Mesendoderm (in vitro differentiated cells): Measurements from ENCODE around the gene GRB10.

Experiments used
- DNase-seq: peaks from one replicate; pipeline ENCODE4 v3.0.0; 2013
- H2AK5ac ChIP-seq: 2 replicates; pipeline ENCODE4 v1.6.1; 2013; ENCODE audit warnings: low read length, inconsistent platforms
- H2BK120ac ChIP-seq: 2 replicates; pipeline ENCODE4 v1.6.1; 2013; ENCODE audit warnings: low read depth, mild to moderate bottlenecking, low read length, moderate library complexity, mixed read lengths
- H2BK15ac ChIP-seq: replicated peaks from 2 replicates; pipeline ENCODE4 v1.6.1; 2013; ENCODE audit warnings: low read depth, mild to moderate bottlenecking, moderate library complexity
- H2BK5ac ChIP-seq: 2 replicates; pipeline ENCODE4 v1.6.1; 2013; ENCODE audit warnings: low read length, inconsistent platforms
- H3K18ac ChIP-seq: 2 replicates; pipeline ENCODE4 v1.6.1; 2013; ENCODE audit warnings: mild to moderate bottlenecking, low read length, mixed read lengths
- H3K23ac ChIP-seq: one replicate; pipeline ENCODE4 v1.6.1; 2013; ENCODE audit warnings: low read length
- H3K27ac ChIP-seq: 2 replicates; pipeline ENCODE4 v1.5.1; 2013; ENCODE audit warnings: low read depth, mild to moderate bottlenecking, inconsistent platforms, low read length, moderate library complexity
- H3K27me3 ChIP-seq: 2 replicates; pipeline ENCODE4 v1.6.1; 2013; ENCODE audit warnings: low read length, control low read depth, mild to moderate bottlenecking, inconsistent platforms; ENCODE audit not compliant: insufficient read depth, poor library complexity
- H3K36me3 ChIP-seq: 2 replicates; pipeline ENCODE4 v1.6.1; 2013; ENCODE audit warnings: low read length, inconsistent platforms; ENCODE audit not compliant: control insufficient read depth, insufficient read depth
- H3K4ac ChIP-seq: one replicate; pipeline ENCODE4 v1.6.1; 2013; ENCODE audit warnings: low read depth, mild to moderate bottlenecking, low read length, moderate library complexity
- H3K4me1 ChIP-seq: 2 replicates; pipeline ENCODE4 v1.6.1; 2013; ENCODE audit warnings: low read depth, low read length, inconsistent platforms; ENCODE audit not compliant: control insufficient read depth
- H3K4me2 ChIP-seq: 2 replicates; pipeline ENCODE4 v1.6.1; 2013; ENCODE audit warnings: low read length
- H3K4me3 ChIP-seq: 2 replicates; pipeline ENCODE4 v1.5.1; 2013; ENCODE audit warnings: mild to moderate bottlenecking, low read length
- H3K56ac ChIP-seq: one replicate; pipeline ENCODE4 v1.6.1; 2013; ENCODE audit warnings: low read length
- H3K79me1 ChIP-seq: 2 replicates; pipeline ENCODE4 v1.6.1; 2013; ENCODE audit warnings: low read length, inconsistent platforms
- H3K79me2 ChIP-seq: 2 replicates; pipeline ENCODE4 v1.6.1; 2013; ENCODE audit warnings: mild to moderate bottlenecking, low read length; ENCODE audit not compliant: control insufficient read depth, insufficient read depth
- H3K9ac ChIP-seq: 2 replicates; pipeline ENCODE4 v1.6.1; 2013; ENCODE audit warnings: low read length, inconsistent platforms
- H4K5ac ChIP-seq: one replicate; pipeline ENCODE4 v1.6.1; 2013; ENCODE audit warnings: low read length
- H4K8ac ChIP-seq: one replicate; pipeline ENCODE4 v1.6.1; 2013; ENCODE audit warnings: low read depth, mild to moderate bottlenecking, control low read depth, low read length, moderate library complexity
- WGBS: extraction: QIAGEN DNeasy Blood & Tissue Kit; methylation state at CpG from one replicate; pipeline ENCODE4 v1.1.7; 2013; ENCODE audit warnings: low lambda C conversion rate, missing lambda C conversion rate; ENCODE audit not compliant: insufficient coverage; ENCODE audit errors: extremely low coverage; 5-methylcytosine and 5-hydroxymethylcytosine counted together

GRB10 gene

GRCh38 chr7:50542132-50542531 lies 240.6 kb downstream of the GRB10 start:
- H3K56ac ChIP-seq, result no peak overlapping the region
- no CpG with 5 or more reads among the region's 11 CpGs for WGBS
- no peak overlapping the region for H3K4me3 ChIP-seq
- no peak overlapping the region for H3K4ac ChIP-seq
- no peaks in the 10 kb centered on the region for H3K79me2 ChIP-seq
- H3K27ac ChIP-seq, result no peak overlapping the region
- no peak overlapping the region for H2AK5ac ChIP-seq
- no peak overlapping the region for H3K18ac ChIP-seq
- H3K4me2 ChIP-seq, result no peak overlapping the region
- H3K36me3 ChIP-seq, result no peaks in the 10 kb centered on the region
- H2BK5ac ChIP-seq, result no peak overlapping the region
- no peaks in the 10 kb centered on the region for H3K79me1 ChIP-seq
- no peak overlapping the region for H3K23ac ChIP-seq
- H4K8ac ChIP-seq, result no peak overlapping the region
- no peak overlapping the region for H4K5ac ChIP-seq
- H2BK15ac ChIP-seq, result no peak overlapping the region
- no peak for DNase-seq
- no peaks in the 10 kb centered on the region for H3K4me1 ChIP-seq
- no peak overlapping the region for H3K9ac ChIP-seq
- H3K27me3 ChIP-seq, result no peaks in the 10 kb centered on the region
- no peak overlapping the region for H2BK120ac ChIP-seq

GRCh38 chr7:50540785-50541579 lies 241.7 kb downstream of the GRB10 start:
- H3K9ac ChIP-seq, result no peak overlapping the region
- no peaks in the 10 kb centered on the region for H3K36me3 ChIP-seq
- H2AK5ac ChIP-seq, result no peak overlapping the region
- no peak overlapping the region for H3K4me2 ChIP-seq
- H2BK15ac ChIP-seq, result no peak overlapping the region
- H3K79me2 ChIP-seq, result no peaks in the 10 kb centered on the region
- no peaks in the 10 kb centered on the region for H3K27me3 ChIP-seq
- H3K4me1 ChIP-seq, result no peaks in the 10 kb centered on the region
- H3K27ac ChIP-seq, result no peak overlapping the region
- no peaks in the 10 kb centered on the region for H3K79me1 ChIP-seq
- no peak overlapping the region for H3K18ac ChIP-seq
- H4K8ac ChIP-seq, result no peak overlapping the region
- no peak overlapping the region for H2BK5ac ChIP-seq
- no peak for DNase-seq
- no peak overlapping the region for H2BK120ac ChIP-seq
- WGBS, result no CpG with 5 or more reads among the region's 9 CpGs
- H4K5ac ChIP-seq, result no peak overlapping the region
- no peak overlapping the region for H3K56ac ChIP-seq
- H3K4me3 ChIP-seq, result no peak overlapping the region
- no peak overlapping the region for H3K4ac ChIP-seq
- no peak overlapping the region for H3K23ac ChIP-seq
